ENCODE results near the gene HSF2BP.
"Not testable (repeated sequence)": the region's sequence is repeated elsewhere in the genome, so short reads cannot be mapped to it uniquely, and the experiment has no call there.

HSF2BP gene

GRCh38 chr21:43631411-43632107 is 27.7 kb downstream of the HSF2BP start:
- DNase-seq (ENCODE audit: insufficient read length, low spot score): no peak
- no peak for TF ChIP-seq POLR2A (IDR thresholded peaks at IDR 0.05; ENCODE audit: low read depth, low read length)

GRCh38 chr21:43627527-43627926 is 31.8 kb downstream of the HSF2BP start:
- DNase-seq (ENCODE audit: insufficient read length, low spot score): no peak
- TF ChIP-seq POLR2A (IDR thresholded peaks at IDR 0.05; ENCODE audit: low read depth, low read length): no peak
- FAIRE-seq: no peak

More at GRCh38 chr21:43631411-43632107, 27.7 kb downstream of the HSF2BP start:
- no peak for FAIRE-seq

DNA sequence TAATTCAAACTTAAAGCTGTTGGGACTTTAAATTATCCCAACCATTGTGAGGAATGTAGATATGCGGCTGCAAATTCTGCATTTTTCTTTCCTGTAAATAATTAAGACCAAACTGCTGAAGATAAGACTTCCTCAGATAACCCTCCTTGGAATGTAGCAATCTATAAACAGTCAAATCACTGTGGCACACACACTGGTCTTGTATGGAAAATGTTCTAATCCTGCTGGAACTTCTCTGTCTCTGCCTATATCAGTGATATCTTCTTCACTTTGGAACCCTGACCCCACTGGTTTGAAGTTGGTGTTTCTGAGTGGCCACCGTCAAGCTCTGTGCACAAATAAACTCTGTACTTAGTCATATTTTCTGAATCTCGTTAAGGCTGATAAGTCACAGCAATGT is 32.9 kb downstream of the HSF2BP start:
- TF ChIP-seq POLR2A (IDR thresholded peaks at IDR 0.05; ENCODE audit: low read depth, low read length): no peak
- FAIRE-seq: no peak
- no peak for DNase-seq (ENCODE audit: insufficient read length, low spot score)

- no peak for TF ChIP-seq POLR2A (IDR thresholded peaks at IDR 0.05; ENCODE audit: low read depth, low read length)
- no peak for FAIRE-seq
- no peak for DNase-seq (ENCODE audit: insufficient read length, low spot score)
Measured at GRCh38 chr21:43624339-43624738, 34.9 kb downstream of the HSF2BP start.

- DNase-seq (ENCODE audit: insufficient read length, low spot score) (no peak), FAIRE-seq (no peak)
- no peak for TF ChIP-seq POLR2A (IDR thresholded peaks at IDR 0.05; ENCODE audit: low read depth, low read length)
Measured at GRCh38 chr21:43623588-43623987, 35.7 kb downstream of the HSF2BP start.

DNA sequence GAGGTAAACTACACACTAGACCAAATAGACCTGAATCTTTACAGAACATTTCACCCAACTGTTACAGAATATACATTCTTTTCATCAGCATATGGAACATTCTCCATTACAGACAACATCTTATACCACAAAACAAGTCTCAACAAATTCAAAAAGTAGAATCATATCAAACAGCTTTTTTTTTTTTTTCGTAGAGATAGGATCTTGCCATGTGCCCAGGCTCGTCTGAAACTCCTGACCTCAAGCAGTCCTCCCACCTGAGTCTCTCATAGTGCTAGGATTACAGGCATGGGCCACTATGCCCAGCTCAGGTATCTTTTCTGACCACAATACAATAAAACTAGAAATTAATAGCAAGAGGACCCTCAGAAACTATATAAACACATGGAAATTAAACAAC is 36.5 kb downstream of the HSF2BP start:
- no peak for TF ChIP-seq POLR2A (IDR thresholded peaks at IDR 0.05; ENCODE audit: low read depth, low read length)
- FAIRE-seq (no peak), DNase-seq (ENCODE audit: insufficient read length, low spot score) (no peak)

DNA sequence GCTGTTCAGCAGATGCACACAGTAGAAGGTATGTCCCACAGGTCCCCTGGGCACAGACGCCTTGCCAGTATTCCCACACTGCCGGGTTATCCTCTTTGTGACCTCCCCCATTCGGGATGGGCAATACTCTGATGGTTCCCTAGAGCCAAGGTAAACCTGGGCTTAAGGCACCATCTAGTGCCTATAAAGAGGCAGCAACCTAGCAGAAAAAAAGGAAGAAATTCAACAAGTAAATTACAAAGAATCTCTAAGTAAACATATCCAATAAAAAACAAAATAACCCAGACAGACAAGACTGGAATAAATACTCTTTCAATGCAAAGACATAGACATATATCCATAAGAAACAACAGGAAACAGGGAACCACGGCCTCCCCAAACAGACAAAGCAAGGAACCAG is 39.4 kb downstream of the HSF2BP start:
- FAIRE-seq (no peak), DNase-seq (ENCODE audit: insufficient read length, low spot score) (no peak)

DNA sequence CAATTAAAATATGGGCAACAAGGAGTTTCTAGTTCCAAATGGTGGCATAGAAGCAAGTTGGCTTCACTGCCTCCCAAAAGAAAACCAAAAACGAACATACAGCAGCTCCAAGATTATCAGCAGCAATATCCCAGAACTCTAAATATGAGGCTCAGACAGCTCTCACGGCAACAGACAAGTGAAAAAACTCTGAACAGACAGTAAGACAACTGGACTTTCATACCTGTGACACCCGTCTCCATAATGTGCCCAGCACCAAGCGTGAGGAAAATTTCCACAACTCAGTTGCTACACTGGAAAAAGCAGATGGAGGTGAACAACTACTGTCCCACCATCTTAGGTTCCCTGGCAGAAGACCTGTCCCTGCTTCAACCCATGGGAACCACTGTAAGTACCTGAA is 39.9 kb downstream of the HSF2BP start:
- FAIRE-seq (no peak), DNase-seq (ENCODE audit: insufficient read length, low spot score) (no peak)
- no peak for TF ChIP-seq POLR2A (IDR thresholded peaks at IDR 0.05; ENCODE audit: low read depth, low read length)

More for the DNA sequence above, 39.4 kb downstream of the HSF2BP start:
- TF ChIP-seq POLR2A (IDR thresholded peaks at IDR 0.05; ENCODE audit: low read depth, low read length): no peak

GRCh38 chr21:43618940-43619339 is 40.3 kb downstream of the HSF2BP start:
- FAIRE-seq: no peak
- TF ChIP-seq POLR2A (IDR thresholded peaks at IDR 0.05; ENCODE audit: low read depth, low read length): no peak

GRCh38 chr21:43616861-43617260 is 42.4 kb downstream of the HSF2BP start:
- FAIRE-seq; DNase-seq (ENCODE audit: insufficient read length, low spot score): not testable (repeated sequence)

More at GRCh38 chr21:43618940-43619339, 40.3 kb downstream of the HSF2BP start:
- DNase-seq (ENCODE audit: insufficient read length, low spot score): no peak

GRCh38 chr21:43614839-43615238 is 44.4 kb downstream of the HSF2BP start:
- DNase-seq (ENCODE audit: insufficient read length, low spot score) (no peak), FAIRE-seq (no peak)
- TF ChIP-seq POLR2A (IDR thresholded peaks at IDR 0.05; ENCODE audit: low read depth, low read length): no peak

GRCh38 chr21:43613755-43614638 is 45.3 kb downstream of the HSF2BP start:
- DNase-seq (ENCODE audit: insufficient read length, low spot score) (no peak), FAIRE-seq (no peak)

DNA sequence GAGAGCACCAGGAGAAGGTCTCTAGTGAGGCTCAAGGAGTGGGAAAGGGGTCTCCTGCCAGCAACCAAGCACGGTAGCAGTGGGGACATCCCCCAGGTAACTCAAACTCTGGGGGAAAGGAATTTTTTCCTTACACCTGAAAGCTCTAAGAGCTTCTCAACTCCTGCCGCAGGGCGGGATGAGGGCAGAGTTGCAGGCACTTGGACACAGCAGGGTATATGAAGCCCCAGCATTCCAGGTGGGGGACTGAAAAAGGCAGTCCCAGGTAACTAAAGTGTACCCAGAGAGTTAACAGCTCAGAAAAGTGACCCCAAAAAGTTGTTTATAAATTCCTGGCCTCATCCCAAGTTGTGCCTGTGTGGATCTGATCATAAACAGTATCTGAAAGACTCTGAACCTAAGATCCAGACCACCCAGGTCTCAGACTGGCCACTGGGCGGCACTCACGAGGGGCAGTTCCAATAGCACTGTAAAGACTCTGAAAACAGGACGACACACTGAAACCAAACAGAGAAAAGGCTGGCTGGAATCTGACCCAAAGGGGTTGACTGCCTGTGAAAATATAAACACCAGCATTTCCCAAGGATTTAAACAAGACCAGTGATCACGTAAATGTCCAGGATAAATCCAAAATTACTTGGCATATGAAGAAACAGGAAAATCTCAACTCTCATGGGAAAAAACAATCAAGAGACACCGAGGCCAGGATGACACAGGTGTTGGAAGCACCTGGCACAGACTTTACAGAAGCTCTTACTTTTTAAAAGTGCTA is 47.5 kb downstream of the HSF2BP start:
- TF ChIP-seq POLR2A (IDR thresholded peaks at IDR 0.05; ENCODE audit: low read depth, low read length): no peak
- FAIRE-seq: no peak

More at GRCh38 chr21:43613755-43614638, 45.3 kb downstream of the HSF2BP start:
- TF ChIP-seq POLR2A (IDR thresholded peaks at IDR 0.05; ENCODE audit: low read depth, low read length): no peak

More for the DNA sequence above, 47.5 kb downstream of the HSF2BP start:
- DNase-seq (ENCODE audit: insufficient read length, low spot score): peak; percentile 46

Measured in H54 (cell line).